ENCODE results near the gene ABCB11.
"Not testable (repeated sequence)": the region's sequence is repeated elsewhere in the genome, so short reads cannot be mapped to it uniquely, and the experiment has no call there.

The ABCB11 gene

GRCh38 chr2:168874368-168875054, 156.6 kb downstream of the ABCB11 start:
- no peak for DNase-seq

DNA sequence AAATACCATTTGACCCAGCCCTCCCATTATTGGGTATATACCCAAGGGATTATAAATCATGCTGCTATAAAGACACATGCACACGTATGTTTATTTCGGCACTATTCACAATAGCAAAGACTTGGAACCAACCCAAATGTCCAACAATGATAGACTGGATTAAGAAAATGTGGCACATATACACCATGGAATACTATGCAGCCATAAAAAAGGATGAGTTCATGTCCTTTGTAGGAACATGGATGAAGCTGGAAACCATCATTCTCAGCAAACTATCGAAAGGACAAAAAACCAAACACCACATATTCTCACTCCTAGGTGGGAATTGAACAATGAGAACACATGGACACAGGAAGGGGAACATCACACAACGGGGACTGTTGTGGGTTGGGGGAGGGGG, 160.3 kb downstream of the ABCB11 start:
- not testable (repeated sequence) for DNase-seq

Data from Kasumi-1 (cell line).